ENCODE measurements around the gene PLSCR4. TPM values are rescaled to one million over a fixed set of nuclear protein-coding genes. Genes with fewer than 3 reads are reported as not detected.
"Not testable (repeated sequence)": the region's sequence is repeated elsewhere in the genome, so short reads cannot be mapped to it uniquely, and the experiment has no call there.

PLSCR4 gene
- total and polyA plus RNA-seq, 2 experiments from 2014 or later = 40.3 to 63.4 TPM

- no peak overlapping the region for H3K9ac ChIP-seq
- 0 out of 2 replicates have a peak, but pooled peaks cover 3% of the 10 kb centered on the region for H3F3A ChIP-seq (ENCODE audit: insufficient read depth)
- H3K4me2 ChIP-seq (ENCODE audit: unreplicated experiment) = no peak overlapping the region
- no peaks in the 10 kb centered on the region for H3K4me1 ChIP-seq (ENCODE audit: insufficient read depth)
- H3K4me3 ChIP-seq = no peak overlapping the region
- H3K9me3 ChIP-seq (ENCODE audit: low read depth) = no peaks in the 10 kb centered on the region
- H3K27me3 ChIP-seq (replicated peaks; ENCODE audit: insufficient read depth) = no peaks in the 10 kb centered on the region
- H3K79me2 ChIP-seq (ENCODE audit: insufficient read depth) = no peaks in the 10 kb centered on the region
- H3K27ac ChIP-seq = no peak overlapping the region
- no peaks in the 10 kb centered on the region for H3K9me2 ChIP-seq (ENCODE audit: insufficient read depth)
- DNase-seq = no peak
- H2AFZ ChIP-seq = no peak overlapping the region
- no peaks in the 10 kb centered on the region for H3K36me3 ChIP-seq (ENCODE audit: low read depth)
- H4K20me1 ChIP-seq (ENCODE audit: insufficient read depth) = no peaks in the 10 kb centered on the region
- 95 to 98% methylated on average over 2 of the region's 2 CpGs for WGBS, 2 experiments (ENCODE audit: low coverage in 1 of 2, low lambda C conversion rate in 2 of 2, missing lambda C conversion rate in 2 of 2)
- in situ Hi-C loops (cut with MboI) = no loop called here
- TF ChIP-seq EZH2phosphoT487 (IDR thresholded peaks at IDR 0.05; ENCODE audit: insufficient read depth, low read depth) = no peak
- TF ChIP-seq EZH2 (IDR thresholded peaks at IDR 0.05; ENCODE audit: insufficient read depth, poor library complexity, severe bottlenecking) = no peak
These were observed 24.0 kb downstream of the PLSCR4 start for GRCh38 chr3:146226881-146227280.

- 88 to 91% methylated on average over 18 to 24 of the region's 25 CpGs for WGBS, 2 experiments (ENCODE audit: low coverage in 1 of 2, low lambda C conversion rate in 2 of 2, missing lambda C conversion rate in 2 of 2)
- H3K79me2 ChIP-seq (ENCODE audit: insufficient read depth); in situ Hi-C loops (cut with MboI); H3K4me2 ChIP-seq (ENCODE audit: unreplicated experiment); H3K4me3 ChIP-seq; H4K20me1 ChIP-seq (ENCODE audit: insufficient read depth); DNase-seq; H3K36me3 ChIP-seq (ENCODE audit: low read depth); H3K9ac ChIP-seq; H3K9me3 ChIP-seq (ENCODE audit: low read depth); H3K27ac ChIP-seq; H3K27me3 ChIP-seq (replicated peaks; ENCODE audit: insufficient read depth); H3K9me2 ChIP-seq (ENCODE audit: insufficient read depth); H2AFZ ChIP-seq: not testable (repeated sequence)
- Histone ChIP-seq H3K4me1 (ENCODE audit: insufficient read depth) (peaks cover 11% of the 10 kb centered on the region), H3F3A (ENCODE audit: insufficient read depth) (peaks cover 11% of the 10 kb centered on the region)
These were observed 25.4 kb downstream of the PLSCR4 start for GRCh38 chr3:146225458-146225857.

DNA sequence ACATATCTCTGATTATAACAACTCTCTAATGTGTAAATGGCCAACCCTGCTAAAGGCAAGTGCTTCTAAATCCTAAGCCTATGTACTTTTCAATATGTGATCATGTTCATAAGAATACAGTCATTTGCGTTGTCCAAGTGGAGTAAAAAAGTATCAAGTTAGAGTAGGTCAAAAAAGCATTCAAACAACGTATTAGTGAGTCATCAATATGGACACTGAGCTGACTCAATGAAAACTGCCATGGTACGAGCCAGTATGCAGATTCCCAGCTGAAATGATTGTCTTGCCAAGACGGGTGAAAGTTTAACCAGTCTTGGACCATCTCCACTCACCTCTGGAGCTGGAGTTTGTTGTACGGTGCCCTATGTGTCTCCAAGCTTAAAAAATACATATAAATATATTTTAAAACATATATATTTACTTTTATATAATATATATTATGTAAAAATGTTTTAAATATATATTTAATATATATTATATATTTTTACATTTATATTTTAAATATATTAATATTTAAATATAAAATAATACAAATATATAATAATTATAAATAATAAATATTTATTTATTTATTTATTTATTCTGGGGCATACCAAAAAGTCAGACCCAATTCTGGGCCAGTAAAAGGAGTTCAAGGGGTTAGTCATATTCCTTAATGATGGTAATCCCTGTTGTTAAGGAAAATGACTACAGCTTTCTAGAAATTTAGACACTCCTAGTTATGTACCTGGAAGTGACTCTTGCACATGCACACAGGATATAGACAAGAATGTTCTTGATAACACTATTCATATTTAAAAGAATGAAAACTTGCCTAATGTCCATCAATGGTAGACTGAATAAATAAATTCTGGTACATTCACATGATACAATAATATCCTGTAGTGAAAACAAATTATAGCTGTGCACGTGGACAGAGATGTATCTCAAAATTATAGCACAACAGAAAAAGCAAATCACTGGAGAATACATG, 27.2 kb downstream of the PLSCR4 start:
- no peaks in the 10 kb centered on the region for H4K20me1 ChIP-seq (ENCODE audit: insufficient read depth)
- H3K36me3 ChIP-seq (ENCODE audit: low read depth) = peaks cover 7% of the 10 kb centered on the region; the same call in 1 of the 2 replicates
- no peak for DNase-seq
- in situ Hi-C loops (cut with MboI) = no loop called here
- H2AFZ ChIP-seq = no peak overlapping the region
- H3K27me3 ChIP-seq (replicated peaks; ENCODE audit: insufficient read depth) = no peaks in the 10 kb centered on the region
- H3K4me1 ChIP-seq (ENCODE audit: insufficient read depth) = peaks cover 11% of the 10 kb centered on the region
- H3K9me3 ChIP-seq (ENCODE audit: low read depth) = no peaks in the 10 kb centered on the region
- no peak overlapping the region for H3K4me3 ChIP-seq
- no peaks in the 10 kb centered on the region for H3K9me2 ChIP-seq (ENCODE audit: insufficient read depth)
- TF ChIP-seq EZH2phosphoT487 (IDR thresholded peaks at IDR 0.05; ENCODE audit: insufficient read depth, low read depth) = no peak
- H3K4me2 ChIP-seq (ENCODE audit: unreplicated experiment) = no peak overlapping the region
- no peak overlapping the region for H3K9ac ChIP-seq
- H3F3A ChIP-seq (ENCODE audit: insufficient read depth) = peaks cover 11% of the 10 kb centered on the region
- H3K27ac ChIP-seq = no peak overlapping the region
- WGBS, 2 experiments (ENCODE audit: low coverage in 1 of 2, low lambda C conversion rate in 2 of 2, missing lambda C conversion rate in 2 of 2) = 95 to 98% methylated on average over 6 of the region's 6 CpGs
- no peaks in the 10 kb centered on the region for H3K79me2 ChIP-seq (ENCODE audit: insufficient read depth)

- Histone ChIP-seq H4K20me1 (ENCODE audit: insufficient read depth) (no peaks in the 10 kb centered on the region), H3K79me2 (ENCODE audit: insufficient read depth) (no peaks in the 10 kb centered on the region), H3K9ac (no peak overlapping the region), H3K9me3 (ENCODE audit: low read depth) (no peaks in the 10 kb centered on the region), H3F3A (ENCODE audit: insufficient read depth) (peaks cover 11% of the 10 kb centered on the region), H3K4me3 (no peak overlapping the region), H3K36me3 (ENCODE audit: low read depth) (peaks cover 7% of the 10 kb centered on the region; the same call in 1 of the 2 replicates), H3K4me1 (ENCODE audit: insufficient read depth) (peaks cover 15% of the 10 kb centered on the region), H2AFZ (no peak overlapping the region), H3K9me2 (ENCODE audit: insufficient read depth) (no peaks in the 10 kb centered on the region), H3K27ac (no peak overlapping the region), H3K4me2 (ENCODE audit: unreplicated experiment) (no peak overlapping the region), H3K27me3 (replicated peaks; ENCODE audit: insufficient read depth) (no peaks in the 10 kb centered on the region)
- in situ Hi-C loops (cut with MboI) = no loop called here
- TF ChIP-seq EZH2phosphoT487 (IDR thresholded peaks at IDR 0.05; ENCODE audit: insufficient read depth, low read depth) (no peak), EZH2 (IDR thresholded peaks at IDR 0.05; ENCODE audit: insufficient read depth, poor library complexity, severe bottlenecking) (no peak)
- DNase-seq = no peak
- 87% methylated on average over 9 of the region's 9 CpGs for WGBS, 2 experiments (ENCODE audit: low coverage in 1 of 2, low lambda C conversion rate in 2 of 2, missing lambda C conversion rate in 2 of 2)
These were observed 28.5 kb downstream of the PLSCR4 start for GRCh38 chr3:146222204-146223046.
